K562 (cell line): Measurements from ENCODE around the gene ARHGEF7. TPM values are rescaled to one million over a fixed set of nuclear protein-coding genes. Genes with fewer than 3 reads are reported as not detected.

Experiments used
- ATAC-seq: fragments of 200-7000 bp; cut with Tn5 transposase; 3 replicates; pipeline ENCODE4 v1.9.1; 2020; ENCODE audit warnings: moderate library complexity
- BruUV-seq: library from RNA; stranded (reverse); fragments of 400-500 nt; replicated peaks from 2 replicates; lab custom pipeline; 2021; lab: Mats Ljungman, UMichigan
- CTCF ChIA-PET: fragments of 300-600 bp; formaldehyde crosslinking; extraction: SDS; loops from one replicate; lab custom pipeline; 2021; ENCODE audit warnings: low intra/inter-chr PET ratio; lab: Yijun Ruan, JAX
- POLR2A ChIA-PET: fragments of 300-600, 350-650 bp; sonication (Branson Sonifier 250); formaldehyde crosslinking; extraction: SDS; loops from one replicate; lab custom pipeline; 2021; ENCODE audit warnings: antibody characterized with exemption, inconsistent platforms; lab: Yijun Ruan, JAX
- DNase-seq, 4 experiments: peaks; one replicate each; pipeline versions ENCODE4 v3.0.0 to v3.0.0-alpha.2; 2011 to 2018; ENCODE audit warnings: low spot score in 3 of 4, mixed read lengths in 3 of 4; ENCODE audit errors: extremely low read depth in 1 of 4
- FAIRE-seq: peaks from 2 replicates; lab custom pipeline; 2011; peaks lifted over from hg19 to GRCh38; lab: Jason Lieb, UNC
- H2AFZ ChIP-seq: 2 replicates; pipeline ENCODE4 v1.6.0; 2011; ENCODE audit warnings: low read depth, low read length, control low read depth, inconsistent platforms
- H3K27ac ChIP-seq: fragments of 200-600 bp; 3 replicates; pipeline ENCODE4 v1.8.0; 2011; ENCODE audit warnings: low read depth, mild to moderate bottlenecking, control low read depth, inconsistent platforms, low read length, moderate library complexity, mixed read lengths; ENCODE audit errors: extremely low read depth
- H3K27me3 ChIP-seq, 2 experiments: fragments of 300-600 bp in 1 of 2; 2 replicates in 1 of 2; 3 replicates in 1 of 2; pipeline versions ENCODE4 v1.6.0 to v1.8.0; 2011; ENCODE audit warnings: inconsistent platforms in 2 of 2, low read length in 2 of 2, mild to moderate bottlenecking in 1 of 2, mixed read lengths in 1 of 2, moderate library complexity in 1 of 2; ENCODE audit not compliant: control insufficient read depth in 2 of 2, insufficient read depth in 2 of 2
- H3K36me3 ChIP-seq: fragments of 300-600 bp; 3 replicates; pipeline ENCODE4 v1.8.0; 2011; ENCODE audit warnings: mild to moderate bottlenecking, low read length, inconsistent platforms; ENCODE audit not compliant: control insufficient read depth, insufficient read depth
- H3K4me1 ChIP-seq, 2 experiments: fragments of 200-600 bp in 1 of 2; replicated peaks in 1 of 2; 2 replicates in 1 of 2; 3 replicates in 1 of 2; pipeline versions ENCODE4 v1.5.1 to v1.8.0; 2011; ENCODE audit warnings: inconsistent platforms in 2 of 2, low read length in 2 of 2, mild to moderate bottlenecking in 1 of 2, mixed read lengths in 1 of 2, moderate library complexity in 1 of 2; ENCODE audit not compliant: control insufficient read depth in 2 of 2, insufficient read depth in 2 of 2
- H3K4me2 ChIP-seq: 2 replicates; pipeline ENCODE4 v1.6.1; 2011; ENCODE audit warnings: low read length, control low read depth, inconsistent platforms, mixed read lengths; ENCODE audit not compliant: insufficient read depth
- H3K4me3 ChIP-seq: fragments of 200-600 bp; sonication (generic), shearing (Covaris generic); 2 replicates; pipeline ENCODE4 v1.5.1; 2016; ENCODE audit warnings: control low read depth, inconsistent platforms
- H3K79me2 ChIP-seq: fragments of 200-600 bp; 3 replicates; pipeline ENCODE4 v1.8.0; 2011; ENCODE audit warnings: low read length, inconsistent platforms; ENCODE audit not compliant: control insufficient read depth, insufficient read depth
- H3K9ac ChIP-seq, 2 experiments: 2 replicates each; pipeline versions ENCODE4 v1.6.0 to v1.6.1; 2011; ENCODE audit warnings: low read depth in 2 of 2, low read length in 2 of 2, control low read depth in 1 of 2, inconsistent platforms in 1 of 2, mild to moderate bottlenecking in 1 of 2, mixed read lengths in 1 of 2; ENCODE audit not compliant: insufficient read depth in 1 of 2
- H3K9me1 ChIP-seq: one replicate; pipeline ENCODE4 v1.6.0; 2011; ENCODE audit warnings: inconsistent platforms, mild to moderate bottlenecking, low read length, moderate library complexity; ENCODE audit not compliant: control insufficient read depth, insufficient read depth
- H3K9me3 ChIP-seq: replicated peaks from 2 replicates; pipeline ENCODE4 v1.5.1; 2011; ENCODE audit warnings: low read depth, low read length, inconsistent platforms; ENCODE audit not compliant: control insufficient read depth, insufficient read depth
- H4K20me1 ChIP-seq: replicated peaks from 2 replicates; pipeline ENCODE4 v1.6.1; 2011; ENCODE audit warnings: low read length, inconsistent platforms, mixed read lengths; ENCODE audit not compliant: control insufficient read depth, insufficient read depth
- BCOR ChIP-seq: fragments of 450-650 bp; IDR thresholded peaks from 2 replicates; pipeline ENCODE4 v1.6.1; 2016
- CREB1 ChIP-seq, 2 experiments: sonication (generic) in 1 of 2; formaldehyde crosslinking in 1 of 2; IDR thresholded peaks; 2 replicates each; pipeline versions ENCODE4 v1.6.1 to v1.8.0; 2012 to 2022; ENCODE audit warnings: inconsistent platforms in 1 of 2, mild to moderate bottlenecking in 1 of 2, missing genetic modification reagents in 1 of 2, moderate library complexity in 1 of 2
- JUND ChIP-seq, 2 experiments: IDR thresholded peaks; 2 replicates in 1 of 2; 3 replicates in 1 of 2; pipeline ENCODE4 v1.6.1; 2011; ENCODE audit warnings: borderline replicate concordance in 2 of 2, low read depth in 2 of 2, low read length in 2 of 2, improper control_type of control experiment in 1 of 2, missing biosample characterization in 1 of 2, missing genetic modification characterization in 1 of 2, missing genetic modification reagents in 1 of 2
- PBX2 ChIP-seq, 2 experiments: IDR thresholded peaks in 1 of 2; conservative IDR thresholded peaks in 1 of 2; 2 replicates each; pipeline ENCODE4 v1.6.1; 2016; ENCODE audit warnings: low read depth in 2 of 2, mild to moderate bottlenecking in 1 of 2, missing compliant biosample characterization in 1 of 2, missing genetic modification characterization in 1 of 2, moderate library complexity in 1 of 2
- ZNF707 ChIP-seq: fragments of 250-450 bp; sonication (Bioruptor Pico); conservative IDR thresholded peaks from 2 replicates; pipeline ENCODE4 v1.8.0; 2022; ENCODE audit warnings: inconsistent platforms, mild to moderate bottlenecking, moderate library complexity
- WGBS: fragments of 100-300 bp; shearing (Covaris generic); methylation state at CpG from one replicate; pipeline ENCODE4 v1.1.6; 2016; ENCODE audit warnings: low coverage, mixed read lengths; ENCODE audit not compliant: insufficient coverage; ENCODE audit errors: missing lambda C conversion rate; 5-methylcytosine and 5-hydroxymethylcytosine counted together
- in situ Hi-C: fragments of 300-500 bp; cut with MboI; formaldehyde crosslinking; loops from 4 replicates; pipeline ENCODE4 v1.15.0; 2018; ENCODE audit warnings: inconsistent platforms, mixed read lengths
- intact Hi-C: fragments of 100-400 bp; cut with micrococcal nuclease; formaldehyde crosslinking; loops from 2 replicates; pipeline ENCODE4 v1.14.2; 2022
- polyA plus RNA-seq, 8 experiments: library from polyadenylated mRNA; depleted of rRNA in 4 of 8; stranded (reverse) in 5 of 8; unstranded in 3 of 8; fragments of >200 nt; fragmentation: Nextera tagmentation in 2 of 8; fragmentation: Illumina TruSeq in 1 of 8; extraction: Ambion mirVana in 2 of 8; extraction: Trizol in 1 of 8; gene quantifications; 2 replicates each; pipeline versions ENCODE4 v1.2.1 to v1.2.3, GENCODE V29; 2011 to 2014; ENCODE audit warnings: inconsistent platforms in 1 of 8, missing spikeins in 1 of 8
- total RNA-seq, 7 experiments: library from RNA; depleted of rRNA in 6 of 7; stranded (reverse); fragments of >200 nt in 6 of 7; fragmentation: Illumina TruSeq in 2 of 7; extraction: Trizol in 2 of 7; gene quantifications; 2 replicates each; pipeline versions ENCODE4 v1.2.1 to v1.2.3, GENCODE V29; 2011 to 2021; ENCODE audit warnings: low replicate concordance in 1 of 7

ARHGEF7 gene
- total and polyA plus RNA-seq, 9 of the 15 experiments (the other 6 are each of a cell fraction or from before 2014, with no cell fraction given), result 2.1 to 26.8 (median 17.5) TPM

GRCh38 chr13:111265701-111266035, 150.6 kb downstream of the ARHGEF7 start (continued):
- no peak for TF ChIP-seq PBX2 (CRISPR knock-in tag; IDR thresholded peaks at IDR 0.05; ENCODE audit: low read depth)
- TF ChIP-seq PBX2 (tag; conservative IDR thresholded peaks at IDR 0.05; ENCODE audit: low read depth), result no peak
- TF ChIP-seq, all 486 proteins: peak for 0

- BruUV-seq, result no TSS peak
- ATAC-seq, result no peak
- no peak overlapping the region for H3K4me2 ChIP-seq
- WGBS, result 89% methylated on average over 4 of the region's 5 CpGs
- H3K27ac ChIP-seq, result no peak overlapping the region
- ChIA-PET CTCF (no interaction called here), POLR2A (no interaction called here)
- H3K4me3 ChIP-seq, result no peak overlapping the region
- no peak overlapping the region for H2AFZ ChIP-seq
- H3K4me1 ChIP-seq, result no peaks in the 10 kb centered on the region
- no peaks in the 10 kb centered on the region for H3K9me1 ChIP-seq
- H4K20me1 ChIP-seq, result no peaks in the 10 kb centered on the region
- no peak for FAIRE-seq
- H3K27me3 ChIP-seq, result no peaks in the 10 kb centered on the region
- in situ Hi-C loops (no loop called here), intact Hi-C loops (no loop called here)
- no peaks in the 10 kb centered on the region for H3K79me2 ChIP-seq
- H3K36me3 ChIP-seq, result peaks cover 21% of the 10 kb centered on the region; the same call in 2 of the 3 replicates
- no peaks in the 10 kb centered on the region for H3K9me3 ChIP-seq
- DNase-seq, result no peak
- H3K9ac ChIP-seq, result no peak overlapping the region
- no peak for TF ChIP-seq JUND (IDR thresholded peaks at IDR 0.05; ENCODE audit: borderline replicate concordance, low read depth, low read length)
- TF ChIP-seq JUND (tag; IDR thresholded peaks at IDR 0.05; ENCODE audit: borderline replicate concordance, low read depth, low read length), result no peak
- no peak for TF ChIP-seq ZNF707 (CRISPR knock-in tag)
- TF ChIP-seq CREB1 (IDR thresholded peaks at IDR 0.05), result no peak
- TF ChIP-seq CREB1 (CRISPR knock-in tag; IDR thresholded peaks at IDR 0.05), result no peak
- no peak for TF ChIP-seq BCOR
- TF ChIP-seq, all 486 proteins: peak for 0
These were observed 152.1 kb downstream of the ARHGEF7 start for GRCh38 chr13:111267205-111267604.
